ENCODE data around the gene GRIA1.

DNA sequence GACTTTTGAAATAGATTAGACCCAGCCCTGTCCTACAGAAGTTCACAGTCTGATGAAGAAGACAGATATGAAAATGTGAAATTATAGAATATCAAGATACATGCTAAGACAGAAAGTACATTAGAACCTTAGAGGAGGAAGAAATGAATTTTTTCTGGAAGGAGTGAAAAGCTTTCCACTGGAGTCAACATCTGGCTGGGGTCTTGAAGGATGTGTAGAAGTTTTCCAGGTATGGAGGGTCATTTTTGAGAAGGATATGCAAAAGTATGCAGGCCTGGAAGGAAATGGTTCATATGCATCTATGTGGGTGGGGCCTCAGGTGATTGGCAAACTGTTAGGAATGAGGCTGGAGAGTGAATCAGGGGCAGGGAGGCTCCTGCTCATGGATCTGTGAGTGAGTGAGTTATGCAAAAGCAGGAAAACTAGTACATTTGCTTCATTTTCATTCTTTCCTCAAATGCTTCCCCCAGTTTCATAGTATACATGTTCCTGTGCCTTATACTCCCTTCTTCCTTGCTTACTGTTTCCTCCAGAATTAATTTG is 142.3 kb downstream of the GRIA1 start:
- TF ChIP-seq, protein P1, sequence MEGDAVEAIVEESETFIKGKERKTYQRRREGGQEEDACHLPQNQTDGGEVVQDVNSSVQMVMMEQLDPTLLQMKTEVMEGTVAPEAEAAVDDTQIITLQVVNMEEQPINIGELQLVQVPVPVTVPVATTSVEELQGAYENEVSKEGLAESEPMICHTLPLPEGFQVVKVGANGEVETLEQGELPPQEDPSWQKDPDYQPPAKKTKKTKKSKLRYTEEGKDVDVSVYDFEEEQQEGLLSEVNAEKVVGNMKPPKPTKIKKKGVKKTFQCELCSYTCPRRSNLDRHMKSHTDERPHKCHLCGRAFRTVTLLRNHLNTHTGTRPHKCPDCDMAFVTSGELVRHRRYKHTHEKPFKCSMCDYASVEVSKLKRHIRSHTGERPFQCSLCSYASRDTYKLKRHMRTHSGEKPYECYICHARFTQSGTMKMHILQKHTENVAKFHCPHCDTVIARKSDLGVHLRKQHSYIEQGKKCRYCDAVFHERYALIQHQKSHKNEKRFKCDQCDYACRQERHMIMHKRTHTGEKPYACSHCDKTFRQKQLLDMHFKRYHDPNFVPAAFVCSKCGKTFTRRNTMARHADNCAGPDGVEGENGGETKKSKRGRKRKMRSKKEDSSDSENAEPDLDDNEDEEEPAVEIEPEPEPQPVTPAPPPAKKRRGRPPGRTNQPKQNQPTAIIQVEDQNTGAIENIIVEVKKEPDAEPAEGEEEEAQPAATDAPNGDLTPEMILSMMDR (IDR thresholded peaks at IDR 0.05) = no peak
- TF ChIP-seq POLR2A (IDR thresholded peaks at IDR 0.05) = no peak
